K562 (cell line): ENCODE data around the gene COPS6. TPM values are rescaled to one million over a fixed set of nuclear protein-coding genes. Genes with fewer than 3 reads are reported as not detected.

ENCODE experiments used
- BRCA1 ChIP-seq, 2 experiments: fragments of 450-650 bp in 1 of 2; sonication (generic) in 1 of 2; formaldehyde crosslinking in 1 of 2; IDR thresholded peaks; 2 replicates each; pipeline versions ENCODE4 v1.5.0 to v1.6.1; 2017 to 2020; ENCODE audit warnings: mild to moderate bottlenecking in 1 of 2, missing genetic modification reagents in 1 of 2
- BRF2 ChIP-seq: IDR thresholded peaks from 3 replicates; pipeline ENCODE4 v1.6.1; 2011; ENCODE audit warnings: borderline replicate concordance, mild to moderate bottlenecking; ENCODE audit not compliant: insufficient read length, insufficient read depth
- CEBPG ChIP-seq, 3 experiments: fragments of 200-800 bp in 1 of 3; sonication (Bioruptor generic) in 1 of 3; sonication (generic) in 1 of 3; formaldehyde crosslinking in 1 of 3; IDR thresholded peaks in 2 of 3; conservative IDR thresholded peaks in 1 of 3; 2 replicates each; pipeline versions ENCODE4 v1.6.1 to v1.8.0; 2016 to 2022; ENCODE audit warnings: missing compliant biosample characterization in 2 of 3, missing genetic modification characterization in 2 of 3, mild to moderate bottlenecking in 1 of 3, missing genetic modification reagents in 1 of 3
- NFE2 ChIP-seq: IDR thresholded peaks from 2 replicates; pipeline ENCODE4 v1.6.1; 2014; ENCODE audit warnings: antibody characterized with exemption, low read depth
- NR3C1 ChIP-seq: sonication (generic); formaldehyde crosslinking; IDR thresholded peaks from 2 replicates; pipeline ENCODE4 v1.8.1; 2022; ENCODE audit warnings: missing genetic modification reagents
- SMARCE1 ChIP-seq: fragments of 450-650 bp; IDR thresholded peaks from 2 replicates; pipeline ENCODE4 v1.7.1; 2016; ENCODE audit warnings: mild to moderate bottlenecking
- SRF ChIP-seq, 2 experiments: fragments of 250-450, 450-650 bp in 1 of 2; sonication (Bioruptor Pico) in 1 of 2; sonication (generic) in 1 of 2; formaldehyde crosslinking; IDR thresholded peaks; 2 replicates each; pipeline versions ENCODE4 v1.5.0 to v1.5.1; 2020 to 2022; ENCODE audit warnings: mild to moderate bottlenecking in 1 of 2, missing genetic modification reagents in 1 of 2
- UBTF ChIP-seq, 2 experiments: IDR thresholded peaks; 2 replicates each; pipeline ENCODE4 v1.6.1; 2012; ENCODE audit warnings: improper control_type of control experiment in 2 of 2, low read depth in 2 of 2, low read length in 2 of 2, borderline replicate concordance in 1 of 2
- ZNF124 ChIP-seq: sonication (generic); formaldehyde crosslinking; IDR thresholded peaks from 2 replicates; pipeline ENCODE4 v1.8.1; 2022; ENCODE audit warnings: missing genetic modification reagents
- ZNF592 ChIP-seq: fragments of 450-650 bp; IDR thresholded peaks from 2 replicates; pipeline ENCODE4 v1.6.1; 2017; ENCODE audit warnings: antibody characterized with exemption, mild to moderate bottlenecking
- ZNF655 ChIP-seq: fragments of 250-450 bp; sonication (Bioruptor Pico); IDR thresholded peaks from 2 replicates; pipeline ENCODE4 v1.5.0; 2021
- polyA plus RNA-seq, 8 experiments: library from polyadenylated mRNA; depleted of rRNA in 4 of 8; stranded (reverse) in 5 of 8; unstranded in 3 of 8; fragments of >200 nt; fragmentation: Nextera tagmentation in 2 of 8; fragmentation: Illumina TruSeq in 1 of 8; extraction: Ambion mirVana in 2 of 8; extraction: Trizol in 1 of 8; gene quantifications; 2 replicates each; pipeline versions ENCODE4 v1.2.1 to v1.2.3, GENCODE V29; 2011 to 2014; ENCODE audit warnings: inconsistent platforms in 1 of 8, missing spikeins in 1 of 8
- total RNA-seq, 7 experiments: library from RNA; depleted of rRNA in 6 of 7; stranded (reverse); fragments of >200 nt in 6 of 7; fragmentation: Illumina TruSeq in 2 of 7; extraction: Trizol in 2 of 7; gene quantifications; 2 replicates each; pipeline versions ENCODE4 v1.2.1 to v1.2.3, GENCODE V29; 2011 to 2021; ENCODE audit warnings: low replicate concordance in 1 of 7
- TF ChIP-seq, protein P1 (sequence below), 2 experiments: fragments of 250-450 bp in 1 of 2; fragments of 450-650 bp in 1 of 2; sonication (Bioruptor Pico) in 1 of 2; IDR thresholded peaks; 2 replicates each; pipeline versions ENCODE4 v1.6.1 to v1.8.0; 2016 to 2021; ENCODE audit warnings: mild to moderate bottlenecking in 2 of 2, moderate library complexity in 2 of 2, missing compliant biosample characterization in 1 of 2, missing genetic modification characterization in 1 of 2
- TF ChIP-seq, protein P2 (sequence below): sonication (generic); formaldehyde crosslinking; IDR thresholded peaks from 2 replicates; pipeline ENCODE4 v1.8.1; 2023; ENCODE audit warnings: mild to moderate bottlenecking, missing genetic modification reagents, moderate library complexity

The COPS6 gene
- total and polyA plus RNA-seq, 9 of the 15 experiments (the other 6 are each of a cell fraction or from before 2014, with no cell fraction given): 63.0 to 331 (median 168) TPM

- TF ChIP-seq, protein P1, sequence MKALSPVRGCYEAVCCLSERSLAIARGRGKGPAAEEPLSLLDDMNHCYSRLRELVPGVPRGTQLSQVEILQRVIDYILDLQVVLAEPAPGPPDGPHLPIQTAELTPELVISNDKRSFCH (CRISPR knock-in tag; IDR thresholded peaks at IDR 0.05): no peak
- TF ChIP-seq, protein P1 (tag; IDR thresholded peaks at IDR 0.05): no peak
- TF ChIP-seq ZNF655 (CRISPR knock-in tag): no peak
- no peak for TF ChIP-seq ZNF124 (CRISPR knock-in tag)
- no peak for TF ChIP-seq CEBPG (CRISPR knock-in tag; IDR thresholded peaks at IDR 0.05)
- no peak for TF ChIP-seq CEBPG (tag; conservative IDR thresholded peaks at IDR 0.05 in 1 of 2, IDR thresholded peaks at IDR 0.05 in 1 of 2)
- TF ChIP-seq, protein P2, sequence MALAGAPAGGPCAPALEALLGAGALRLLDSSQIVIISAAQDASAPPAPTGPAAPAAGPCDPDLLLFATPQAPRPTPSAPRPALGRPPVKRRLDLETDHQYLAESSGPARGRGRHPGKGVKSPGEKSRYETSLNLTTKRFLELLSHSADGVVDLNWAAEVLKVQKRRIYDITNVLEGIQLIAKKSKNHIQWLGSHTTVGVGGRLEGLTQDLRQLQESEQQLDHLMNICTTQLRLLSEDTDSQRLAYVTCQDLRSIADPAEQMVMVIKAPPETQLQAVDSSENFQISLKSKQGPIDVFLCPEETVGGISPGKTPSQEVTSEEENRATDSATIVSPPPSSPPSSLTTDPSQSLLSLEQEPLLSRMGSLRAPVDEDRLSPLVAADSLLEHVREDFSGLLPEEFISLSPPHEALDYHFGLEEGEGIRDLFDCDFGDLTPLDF (CRISPR knock-in tag): 0 out of 2 replicates have a peak, but pooled peaks have one; percentile 36
- no peak for TF ChIP-seq SMARCE1
- TF ChIP-seq SRF (CRISPR knock-in tag; IDR thresholded peaks at IDR 0.05): no peak
- no peak for TF ChIP-seq ZNF592
- TF ChIP-seq NR3C1: no peak
- TF ChIP-seq UBTF (IDR thresholded peaks at IDR 0.05; ENCODE audit: borderline replicate concordance in 1 of 2, low read depth in 2 of 2, low read length in 2 of 2): no peak
- no peak for TF ChIP-seq BRF2
- no peak for TF ChIP-seq BRCA1 (IDR thresholded peaks at IDR 0.05)
- TF ChIP-seq BRCA1 (CRISPR knock-in tag; IDR thresholded peaks at IDR 0.05): no peak
- TF ChIP-seq NFE2: no peak
These were observed 44.0 kb downstream of the COPS6 start (continued) for GRCh38 chr7:100132697-100133151.
